Upper lobe of left lung (tissue), 6 donors: ENCODE data around the gene ZNF865. TPM values are rescaled to one million over a fixed set of nuclear protein-coding genes. Genes with fewer than 3 reads are reported as not detected.
A peak's percentile ranks its signal among the peaks of the same experiment; 100 is the strongest.

Experiments
- ATAC-seq, 2 donors: fragments of 200-7000 bp; cut with Tn5 transposase; one replicate each; pipeline ENCODE4 v1.9.1; 2022; ENCODE audit warnings: mild to moderate bottlenecking in 2 of 2, moderate library complexity in 2 of 2; ENCODE audit not compliant: low FRiP score in 2 of 2
- DNase-seq, 2 donors: peaks; one replicate each; pipeline ENCODE4 v3.0.0-alpha.2; 2019 to 2020
- H3K27ac ChIP-seq, 4 donors: fragments of 200-600 bp; sonication (generic); one replicate each; pipeline ENCODE4 v1.5.1; 2016 to 2019
- H3K27me3 ChIP-seq, 4 donors: fragments of 200-600 bp; sonication (generic); one replicate each; pipeline ENCODE4 v1.5.1; 2017 to 2019
- H3K36me3 ChIP-seq, 4 donors: fragments of 200-600 bp; sonication (generic); one replicate each; pipeline ENCODE4 v1.5.1; 2016 to 2019
- H3K4me1 ChIP-seq, 4 donors: fragments of 200-600 bp; sonication (generic); one replicate each; pipeline ENCODE4 v1.5.1; 2018 to 2019
- H3K4me3 ChIP-seq, 4 donors: fragments of 200-600 bp; sonication (generic); one replicate each; pipeline ENCODE4 v1.5.1; 2017 to 2019; ENCODE audit warnings: mild to moderate bottlenecking in 2 of 4, moderate library complexity in 1 of 4
- H3K9me3 ChIP-seq, 4 donors: fragments of 200-600 bp; sonication (generic); one replicate each; pipeline ENCODE4 v1.5.1; 2018 to 2019
- EP300 ChIP-seq, 4 donors: sonication (generic); formaldehyde crosslinking; IDR thresholded peaks; one replicate each; pipeline ENCODE4 v1.5.1; 2017; ENCODE audit warnings: antibody characterized with exemption in 4 of 4, control low read depth in 2 of 4
- POLR2A ChIP-seq, 4 donors: fragments of 450-650 bp; IDR thresholded peaks; one replicate each; pipeline ENCODE4 v1.5.1; 2016 to 2017; ENCODE audit warnings: antibody characterized with exemption in 4 of 4, mild to moderate bottlenecking in 2 of 4
- POLR2AphosphoS5 ChIP-seq, 2 donors: sonication (generic); formaldehyde crosslinking; IDR thresholded peaks; one replicate each; pipeline ENCODE4 v1.5.1; 2017; ENCODE audit warnings: antibody characterized with exemption in 2 of 2
- WGBS, 2 donors: methylation state at CpG; one replicate each; pipeline ENCODE4 v1.1.5; 2017 to 2018; 5-methylcytosine and 5-hydroxymethylcytosine counted together
- total RNA-seq, 6 donors: library from RNA; depleted of rRNA in 4 of 6; stranded (reverse); fragments of >200 nt in 4 of 6; gene quantifications; one replicate each; pipeline versions ENCODE4 v1.1.0 to v1.2.1, GENCODE V29; 2016 to 2021
- TF ChIP-seq, protein P1 (sequence below), 6 experiments: fragments of 450-650 bp in 4 of 6; fragments of 200-600 bp in 2 of 6; sonication (generic) in 2 of 6; IDR thresholded peaks; one replicate each; pipeline ENCODE4 v1.5.1; 2016 to 2019; ENCODE audit warnings: antibody characterized with exemption in 6 of 6
- donor health status: DM: no; HTN: no; CAD: no; lungs with moderate emphysema.
- donor health status: DM: no; HTN: yes; CAD: no; lungs with severe emphysema.

Gene ZNF865
- total RNA-seq, 6 donors from 2014 or later: 7.7 to 39.8 (median 20.6) TPM

DNA sequence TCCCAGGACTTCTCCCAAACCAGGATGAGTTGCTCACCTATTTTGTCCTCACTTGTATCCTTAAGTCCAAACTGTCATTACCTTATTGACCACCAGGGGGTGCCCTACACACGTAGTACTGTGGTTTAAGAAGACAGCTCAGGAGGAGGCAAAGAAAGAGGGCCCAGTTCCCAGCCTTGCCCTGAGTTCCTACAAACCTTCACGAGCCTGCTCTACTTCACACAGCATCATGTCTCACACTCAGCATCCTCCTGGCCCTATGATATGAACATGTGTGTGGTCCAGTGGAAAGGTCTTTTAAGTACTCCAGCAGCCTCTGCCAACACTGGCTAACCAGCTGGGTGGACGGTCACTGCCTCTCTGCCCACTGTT, 27.0 kb downstream of the ZNF865 start:
- WGBS, 2 donors: 26 to 30% methylated on average over 3 of the region's 3 CpGs

DNA sequence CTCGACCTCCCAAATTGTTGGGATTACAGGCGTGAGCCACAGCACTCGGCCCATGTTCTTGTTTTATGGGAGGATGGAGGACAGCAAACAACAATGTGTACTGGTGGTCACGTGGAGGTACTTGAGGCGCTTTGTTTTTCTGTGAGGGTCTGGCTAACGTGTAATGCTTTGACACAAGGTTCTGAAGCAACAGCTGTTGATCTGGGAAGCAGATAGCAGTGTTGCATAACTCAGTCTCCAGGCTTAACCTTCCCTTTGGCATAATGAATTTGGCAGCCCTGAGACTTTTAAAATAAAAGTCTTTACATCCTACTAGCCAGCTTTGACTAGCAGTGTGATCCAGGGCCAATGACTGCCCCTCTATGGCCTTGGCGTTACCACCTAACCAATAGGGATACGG, 28.4 kb downstream of the ZNF865 start:
- no peak overlapping the region for H3K4me3 ChIP-seq
- peaks cover 0 to 4% (median 2%) of the 10 kb centered on the region in 4 donors for H3K36me3 ChIP-seq
- H3K27me3 ChIP-seq: no peaks in the 10 kb centered on the region
- peak overlapping the region in 1 of 4 donors; percentile 100 for H3K27ac ChIP-seq
- TF ChIP-seq POLR2A (IDR thresholded peaks at IDR 0.05) (no peak), POLR2AphosphoS5 (IDR thresholded peaks at IDR 0.05) (no peak), EP300 (IDR thresholded peaks at IDR 0.05) (no peak)
- TF ChIP-seq, protein P1, sequence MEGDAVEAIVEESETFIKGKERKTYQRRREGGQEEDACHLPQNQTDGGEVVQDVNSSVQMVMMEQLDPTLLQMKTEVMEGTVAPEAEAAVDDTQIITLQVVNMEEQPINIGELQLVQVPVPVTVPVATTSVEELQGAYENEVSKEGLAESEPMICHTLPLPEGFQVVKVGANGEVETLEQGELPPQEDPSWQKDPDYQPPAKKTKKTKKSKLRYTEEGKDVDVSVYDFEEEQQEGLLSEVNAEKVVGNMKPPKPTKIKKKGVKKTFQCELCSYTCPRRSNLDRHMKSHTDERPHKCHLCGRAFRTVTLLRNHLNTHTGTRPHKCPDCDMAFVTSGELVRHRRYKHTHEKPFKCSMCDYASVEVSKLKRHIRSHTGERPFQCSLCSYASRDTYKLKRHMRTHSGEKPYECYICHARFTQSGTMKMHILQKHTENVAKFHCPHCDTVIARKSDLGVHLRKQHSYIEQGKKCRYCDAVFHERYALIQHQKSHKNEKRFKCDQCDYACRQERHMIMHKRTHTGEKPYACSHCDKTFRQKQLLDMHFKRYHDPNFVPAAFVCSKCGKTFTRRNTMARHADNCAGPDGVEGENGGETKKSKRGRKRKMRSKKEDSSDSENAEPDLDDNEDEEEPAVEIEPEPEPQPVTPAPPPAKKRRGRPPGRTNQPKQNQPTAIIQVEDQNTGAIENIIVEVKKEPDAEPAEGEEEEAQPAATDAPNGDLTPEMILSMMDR (IDR thresholded peaks at IDR 0.05): no peak
- H3K9me3 ChIP-seq: no peaks in the 10 kb centered on the region
- DNase-seq: no peak
- 71 to 92% methylated on average over 8 of the region's 8 CpGs for WGBS, 2 donors
- ATAC-seq: no peak
- peaks cover 33 to 51% (median 34%) of the 10 kb centered on the region in 4 donors for H3K4me1 ChIP-seq

More for the DNA sequence above, 27.0 kb downstream of the ZNF865 start:
- no peaks in the 10 kb centered on the region for H3K9me3 ChIP-seq
- H3K4me3 ChIP-seq: no peak overlapping the region
- H3K4me1 ChIP-seq: peaks cover 23 to 39% (median 31%) of the 10 kb centered on the region in 4 donors
- peak overlapping the region in 1 of 4 donors; percentile 48 for H3K27ac ChIP-seq
- no peaks in the 10 kb centered on the region for H3K36me3 ChIP-seq
- H3K27me3 ChIP-seq: no peaks in the 10 kb centered on the region
- DNase-seq: peak in 1 of 2 donors; percentile 92
- TF ChIP-seq POLR2AphosphoS5 (IDR thresholded peaks at IDR 0.05) (peak in 1 of 2 donors; percentile 7), POLR2A (IDR thresholded peaks at IDR 0.05) (no peak)
- TF ChIP-seq, protein P1 (IDR thresholded peaks at IDR 0.05): peak; percentile 84 to 94 (median 90)
- peak; percentile 87 to 91 for ATAC-seq

DNA sequence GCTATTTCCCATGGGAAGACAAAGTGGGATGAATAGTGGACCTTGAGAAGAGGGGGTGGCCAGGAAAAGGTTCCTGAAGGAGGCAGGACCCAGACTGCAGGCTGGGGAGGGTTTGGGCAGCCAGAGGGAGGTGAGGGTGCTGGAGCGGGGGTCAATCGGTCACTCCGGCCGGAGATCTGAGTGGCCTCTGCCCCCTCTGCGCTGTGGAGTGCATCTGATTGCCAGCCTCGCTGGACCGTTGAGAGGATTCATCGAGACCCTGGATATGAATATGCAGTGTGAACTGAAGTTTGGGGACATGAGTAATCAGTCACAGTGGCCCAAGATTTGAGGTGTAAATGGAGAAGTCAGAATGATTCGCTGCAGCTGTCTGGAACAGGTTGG, 29.9 kb downstream of the ZNF865 start:
- TF ChIP-seq EP300 (IDR thresholded peaks at IDR 0.05) (no peak), POLR2AphosphoS5 (IDR thresholded peaks at IDR 0.05) (no peak), POLR2A (IDR thresholded peaks at IDR 0.05) (no peak)
- TF ChIP-seq, protein P1 (IDR thresholded peaks at IDR 0.05): peak in 1 of 6 experiments; percentile 4
- peaks cover 47 to 66% (median 49%) of the 10 kb centered on the region in 4 donors for H3K4me1 ChIP-seq
- whole genome bisulfite sequencing, 2 donors: 6 to 7% methylated on average over 9 of the region's 9 CpGs
- DNase-seq (no peak), ATAC-seq (no peak)
- peaks cover 0 to 4% (median 2%) of the 10 kb centered on the region in 4 donors for H3K36me3 ChIP-seq
- peak overlapping the region; percentile 68 to 98 (median 82) for H3K4me3 ChIP-seq
- H3K27me3 ChIP-seq: no peaks in the 10 kb centered on the region
- H3K9me3 ChIP-seq: no peaks in the 10 kb centered on the region
- H3K27ac ChIP-seq: peak overlapping the region; percentile 92 to 100 (median 97)

DNA sequence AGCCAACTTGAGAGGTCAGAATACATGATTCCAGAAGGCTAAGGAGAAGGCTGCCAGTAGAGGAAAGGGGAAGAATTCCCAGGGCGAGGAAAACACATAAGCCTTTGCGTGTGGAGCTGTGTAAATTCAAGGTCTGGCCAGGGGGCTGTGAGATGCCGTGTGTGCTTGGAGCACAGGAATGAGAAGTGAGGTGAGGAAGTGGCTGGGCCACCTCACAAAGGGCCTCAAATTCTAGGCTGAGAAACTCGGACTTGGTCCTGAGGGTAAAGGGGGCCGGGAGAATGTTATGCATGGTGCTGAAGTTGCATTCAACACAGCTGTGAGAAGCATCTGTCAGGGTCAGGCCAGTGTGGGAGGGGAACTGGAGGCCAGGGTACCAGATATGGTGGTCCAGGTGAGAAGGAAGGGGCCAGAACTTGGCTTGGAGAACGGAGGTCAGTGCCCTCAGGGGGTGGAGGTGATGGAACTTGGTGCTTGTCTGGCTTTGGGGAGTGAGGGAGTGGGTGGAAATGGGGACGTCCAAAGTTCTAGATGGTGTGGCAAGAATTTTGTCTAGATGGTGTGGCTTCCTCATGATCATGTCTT, 30.5 kb downstream of the ZNF865 start:
- Histone ChIP-seq H3K4me1 (peaks cover 51 to 72% (median 53%) of the 10 kb centered on the region in 4 donors), H3K36me3 (peaks cover 0 to 4% (median 2%) of the 10 kb centered on the region in 4 donors), H3K27ac (peak overlapping the region; percentile 92 to 100 (median 97)), H3K27me3 (no peaks in the 10 kb centered on the region), H3K4me3 (peak overlapping the region; percentile 68 to 98 (median 82)), H3K9me3 (no peaks in the 10 kb centered on the region)
- TF ChIP-seq, protein P1 (IDR thresholded peaks at IDR 0.05): no peak
- TF ChIP-seq POLR2A (IDR thresholded peaks at IDR 0.05): no peak
- TF ChIP-seq EP300 (IDR thresholded peaks at IDR 0.05): no peak
- TF ChIP-seq POLR2AphosphoS5 (IDR thresholded peaks at IDR 0.05): no peak
- ATAC-seq (no peak), DNase-seq (no peak)
- WGBS, 2 donors: 67% methylated on average over 7 of the region's 7 CpGs

DNA sequence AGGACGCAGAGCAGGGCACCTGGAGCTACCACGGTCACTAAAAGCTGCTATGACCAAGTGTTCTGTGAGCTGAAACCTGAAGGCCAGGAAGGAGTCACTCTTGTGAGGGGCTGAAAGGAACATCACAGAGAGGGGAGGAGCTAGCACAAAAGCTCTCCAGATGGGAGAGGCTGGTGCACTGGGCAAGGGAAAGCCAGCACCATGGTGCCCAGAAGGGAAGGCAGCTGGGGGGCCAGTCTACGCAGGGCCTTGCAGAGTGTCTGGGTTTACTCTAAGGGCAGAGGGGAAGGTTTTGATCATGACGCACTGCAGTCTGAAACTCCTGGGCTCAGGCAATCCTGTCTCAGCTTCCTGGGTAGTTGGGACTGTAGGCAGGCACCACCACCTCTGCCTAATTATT, 31.3 kb downstream of the ZNF865 start:
- TF ChIP-seq POLR2AphosphoS5 (IDR thresholded peaks at IDR 0.05): no peak
- no peak for TF ChIP-seq EP300 (IDR thresholded peaks at IDR 0.05)
- TF ChIP-seq, protein P1 (IDR thresholded peaks at IDR 0.05): no peak
- TF ChIP-seq POLR2A (IDR thresholded peaks at IDR 0.05): no peak
- H3K4me1 ChIP-seq: peaks cover 51 to 77% (median 55%) of the 10 kb centered on the region in 4 donors
- no peak overlapping the region for H3K4me3 ChIP-seq
- no peak for DNase-seq
- H3K9me3 ChIP-seq: no peaks in the 10 kb centered on the region
- no peak for ATAC-seq
- no peaks in the 10 kb centered on the region for H3K27me3 ChIP-seq
- peaks cover 0 to 4% (median 2%) of the 10 kb centered on the region in 4 donors for H3K36me3 ChIP-seq
- H3K27ac ChIP-seq: no peak overlapping the region
- WGBS, 2 donors: 75 to 91% methylated on average over 4 of the region's 4 CpGs
